RPMI7951 (cell line): ENCODE data around the gene ZNF674. TPM values are rescaled to one million over a fixed set of nuclear protein-coding genes. Genes with fewer than 3 reads are reported as not detected.
"Not testable (repeated sequence)": the region's sequence is repeated elsewhere in the genome, so short reads cannot be mapped to it uniquely, and the experiment has no call there.

Experiments
- DNase-seq: peaks from one replicate; pipeline ENCODE4 v3.0.0-alpha.2; 2012; ENCODE audit warnings: low read depth
- total RNA-seq: library from RNA; depleted of rRNA; stranded (reverse); fragments of >200 nt; shearing (Covaris generic); gene quantifications from 2 replicates; pipeline ENCODE4 v1.2.3, GENCODE V29; 2014; rRNA removed

Gene ZNF674
- total RNA-seq, 1 experiment from 2014 or later = 4.8 TPM

DNA sequence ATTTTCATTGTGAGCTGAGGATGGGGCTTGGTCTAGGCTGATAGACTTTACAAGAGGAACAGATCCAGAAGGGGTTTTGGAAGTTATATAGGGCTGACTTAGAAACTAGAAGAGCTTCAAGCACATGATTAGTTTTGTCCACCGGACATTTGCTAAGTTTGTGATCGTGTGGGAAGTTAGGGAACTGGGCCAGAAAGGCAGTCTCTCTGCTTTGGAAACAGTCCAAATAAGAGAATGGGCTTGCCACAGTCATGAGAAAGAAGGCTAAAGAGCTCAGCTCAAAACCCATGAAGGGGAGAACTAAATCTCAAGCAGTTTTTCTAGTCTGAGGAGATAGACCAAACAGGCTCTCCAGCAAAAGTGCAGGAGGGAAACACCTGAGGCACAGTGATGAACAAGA is 67.8 kb downstream of the ZNF674 start:
- DNase-seq = peak; percentile 33

DNA sequence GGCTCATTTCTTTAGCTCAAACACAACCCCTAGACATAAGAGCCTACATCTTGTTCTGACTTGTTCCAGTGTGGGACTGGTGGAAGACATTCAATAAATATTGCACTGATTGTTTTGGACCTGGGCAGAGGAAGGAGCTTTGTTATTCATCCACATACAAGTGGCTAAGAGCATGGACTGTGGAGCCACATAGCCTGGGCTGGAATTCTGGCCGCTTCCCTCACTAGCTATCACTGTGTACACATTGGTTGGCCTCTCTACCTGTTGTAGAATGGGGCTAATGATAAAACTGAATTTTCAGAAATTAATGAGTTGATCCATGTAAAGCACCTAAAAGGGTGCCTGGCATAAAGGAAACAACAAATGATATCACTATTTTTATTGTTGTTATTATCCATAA is 80.0 kb downstream of the ZNF674 start:
- no peak for DNase-seq

DNA sequence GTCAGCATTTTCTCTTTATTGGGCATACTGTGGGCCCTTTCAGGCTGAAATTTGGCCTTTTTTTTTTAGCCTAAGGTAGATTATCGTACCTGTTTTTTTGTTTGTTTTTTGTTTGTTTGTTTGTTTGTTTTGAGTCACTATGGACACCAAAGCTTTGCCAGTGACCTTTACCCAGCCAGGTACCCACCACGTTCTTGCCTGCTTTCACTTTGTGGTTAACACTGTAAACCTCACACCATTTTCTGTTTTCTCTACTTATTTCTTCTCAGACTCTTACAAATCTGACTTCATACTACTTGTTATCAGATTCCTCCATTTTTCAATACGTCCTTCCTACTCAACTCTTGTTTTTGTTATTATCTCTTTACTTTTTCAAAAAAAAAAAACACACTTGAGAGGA is 81.5 kb downstream of the ZNF674 start:
- no peak for DNase-seq

DNA sequence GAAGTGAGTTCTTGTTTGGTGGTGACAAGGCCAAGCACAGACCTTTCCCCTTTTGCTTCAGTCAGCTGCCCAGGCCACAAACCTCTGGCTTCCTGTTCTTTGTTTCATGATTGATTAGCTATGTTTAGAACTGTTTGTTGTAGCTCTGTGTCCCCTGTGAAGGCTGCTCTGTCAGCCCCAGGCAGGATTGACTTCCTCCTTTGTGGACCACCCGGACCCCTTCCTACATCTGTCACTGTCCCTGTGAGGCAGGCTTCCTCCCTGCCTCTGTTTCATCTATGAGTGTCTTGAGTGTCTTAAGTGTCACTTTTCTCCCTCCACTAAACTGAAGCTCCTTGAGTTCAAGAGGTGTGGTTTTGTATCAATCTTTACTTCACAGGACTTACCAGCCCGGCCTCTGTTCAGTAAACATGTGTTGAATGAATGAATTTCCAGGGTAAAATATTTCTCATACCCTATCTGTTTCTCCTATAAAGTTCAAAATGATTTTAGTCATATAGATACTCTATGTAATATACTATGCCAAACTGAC is 83.5 kb downstream of the ZNF674 start:
- DNase-seq = no peak

DNA sequence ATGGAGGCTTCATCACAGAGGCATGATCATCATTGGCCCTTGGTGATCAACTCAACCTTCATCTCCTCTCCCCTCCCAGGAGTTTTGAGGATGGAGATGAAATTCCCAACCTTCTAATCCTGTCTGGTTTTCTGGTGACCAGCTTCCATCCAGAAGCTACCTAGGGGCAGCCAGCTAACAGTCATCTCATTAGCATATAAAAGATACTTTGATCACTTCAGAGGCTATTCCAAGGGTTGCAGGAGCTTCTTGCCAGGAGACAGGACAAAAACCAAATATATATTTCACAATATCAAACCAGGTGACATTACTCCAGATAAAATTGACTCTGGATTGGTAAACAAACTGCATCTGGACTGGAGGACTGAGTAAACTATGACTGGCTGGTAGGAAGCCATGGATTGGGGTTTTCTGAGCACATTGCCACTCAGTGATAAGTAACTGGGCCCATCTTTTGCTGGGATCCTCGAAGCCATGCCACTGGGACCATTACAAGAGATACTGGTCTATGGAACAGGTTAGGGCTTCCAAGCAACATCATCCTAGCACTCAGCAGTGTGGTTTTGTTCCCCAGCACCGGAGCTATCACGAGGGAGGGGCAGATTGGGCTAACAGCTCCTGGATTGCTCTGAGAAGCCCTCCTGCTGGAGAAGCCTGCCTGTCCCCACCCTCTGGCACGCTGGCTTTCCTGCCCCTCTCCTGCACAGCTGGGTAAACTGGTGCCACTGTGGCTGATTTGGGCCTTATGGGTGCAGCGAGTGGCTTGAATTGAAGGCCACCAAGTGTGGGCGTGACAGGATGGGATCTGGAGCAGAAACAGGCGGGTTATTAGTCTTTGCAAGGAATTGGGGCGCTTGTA is 84.2 kb downstream of the ZNF674 start:
- not testable (repeated sequence) for DNase-seq

DNA sequence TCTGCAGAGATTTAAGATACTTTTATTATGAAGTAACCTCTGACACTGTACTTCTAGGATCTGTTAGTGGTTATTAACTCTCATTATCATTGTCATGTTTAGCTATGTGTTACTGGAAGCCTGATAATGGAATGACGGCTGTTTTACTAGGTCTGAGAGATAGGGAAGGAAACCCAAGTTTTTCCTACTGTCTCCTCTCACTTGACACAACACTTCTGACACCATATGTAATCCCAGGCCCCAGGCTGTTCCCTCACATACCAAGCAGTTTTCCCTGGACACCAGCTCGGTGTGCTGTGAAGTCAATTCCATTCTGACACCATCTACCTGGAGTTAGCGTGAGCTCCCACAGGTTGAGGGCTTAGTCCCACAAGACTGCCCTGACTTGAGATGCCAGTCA is 85.6 kb downstream of the ZNF674 start:
- no peak for DNase-seq

DNA sequence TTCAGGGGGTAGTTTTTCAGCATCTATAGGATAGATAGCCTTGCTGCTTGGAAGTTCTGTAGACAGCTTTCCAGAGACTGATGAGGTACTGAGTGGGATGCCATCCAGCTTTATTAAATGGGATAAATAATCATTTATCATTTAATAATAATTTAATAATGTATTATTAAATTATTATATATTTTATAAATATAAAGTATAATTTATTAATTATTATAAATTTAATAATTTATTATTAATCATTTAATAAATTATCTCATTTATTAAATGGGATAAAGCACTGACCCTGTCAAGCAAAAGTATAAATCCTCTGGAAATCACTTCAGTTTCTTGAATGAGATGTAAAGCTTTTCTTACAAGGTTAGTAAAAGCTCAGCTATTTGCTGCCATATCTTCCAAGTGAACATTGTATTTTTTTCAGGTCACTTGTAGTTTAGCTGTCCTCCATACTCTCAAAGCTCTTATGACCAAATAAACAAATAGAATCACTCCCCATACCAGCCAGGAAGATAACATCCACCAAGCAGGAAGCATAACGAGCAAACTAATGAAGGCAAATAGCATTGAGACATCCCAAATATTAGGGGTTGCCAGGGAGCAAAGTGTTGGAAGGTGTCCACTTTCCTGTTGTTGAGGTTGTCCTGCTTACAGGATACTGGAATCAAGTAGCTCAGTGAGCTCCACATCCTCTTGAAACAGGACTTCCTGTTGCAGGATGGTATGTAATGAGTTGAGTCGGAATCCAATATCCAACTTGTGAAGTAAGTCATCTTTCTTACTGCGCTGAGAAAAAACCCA is 88.9 kb downstream of the ZNF674 start:
- no peak for DNase-seq

Other genes with a start within 250 kb of the ZNF674 start
- 3.7 and 6.7 TPM in 2 replicates for gene CHST7, start 28.3 kb upstream of the ZNF674 start, total RNA-seq
- 19.6 and 28.8 TPM in 2 replicates for gene SLC9A7, start 213.7 kb upstream of the ZNF674 start, total RNA-seq